IPS-18a (cell line): ENCODE measurements around the gene TLR9.
"Not testable (repeated sequence)": the region's sequence is repeated elsewhere in the genome, so short reads cannot be mapped to it uniquely, and the experiment has no call there.

Experiments
- H3K27ac ChIP-seq: one replicate; pipeline ENCODE4 v1.5.1; 2013; ENCODE audit warnings: low read length
- H3K27me3 ChIP-seq: one replicate; pipeline ENCODE4 v1.6.1; 2013; ENCODE audit warnings: mild to moderate bottlenecking, low read length; ENCODE audit not compliant: control insufficient read depth, insufficient read depth
- H3K36me3 ChIP-seq: one replicate; pipeline ENCODE4 v1.6.1; 2013; ENCODE audit warnings: low read depth, low read length; ENCODE audit not compliant: control insufficient read depth
- H3K4me1 ChIP-seq: one replicate; pipeline ENCODE4 v1.6.1; 2013; ENCODE audit warnings: low read depth, low read length; ENCODE audit not compliant: control insufficient read depth
- H3K4me3 ChIP-seq: one replicate; pipeline ENCODE4 v1.5.1; 2013; ENCODE audit warnings: low read length
- H3K9ac ChIP-seq: one replicate; pipeline ENCODE4 v1.6.1; 2013; ENCODE audit warnings: mild to moderate bottlenecking, low read length, moderate library complexity
- H3K9me3 ChIP-seq: one replicate; pipeline ENCODE4 v1.6.1; 2013; ENCODE audit warnings: low read depth, low read length; ENCODE audit not compliant: control insufficient read depth

Gene TLR9

GRCh38 chr3:52182691-52183090, 42.8 kb downstream of the TLR9 start:
- Histone ChIP-seq H3K4me3 (no peak overlapping the region), H3K4me1 (no peaks in the 10 kb centered on the region), H3K9me3 (no peaks in the 10 kb centered on the region), H3K27ac (no peak overlapping the region), H3K9ac (no peak overlapping the region), H3K27me3 (no peaks in the 10 kb centered on the region), H3K36me3 (no peaks in the 10 kb centered on the region)

- H3K4me1 ChIP-seq: no peaks in the 10 kb centered on the region
- no peaks in the 10 kb centered on the region for H3K9me3 ChIP-seq
- no peaks in the 10 kb centered on the region for H3K27me3 ChIP-seq
- H3K36me3 ChIP-seq: no peaks in the 10 kb centered on the region
- H3K27ac ChIP-seq: no peak overlapping the region
- H3K9ac ChIP-seq: no peak overlapping the region
- H3K4me3 ChIP-seq: no peak overlapping the region
Observed at GRCh38 chr3:52182196-52182595, 43.2 kb downstream of the TLR9 start.

GRCh38 chr3:52181543-52181942, 43.9 kb downstream of the TLR9 start:
- H3K4me3 ChIP-seq: no peak overlapping the region

GRCh38 chr3:52178537-52178936, 46.9 kb downstream of the TLR9 start:
- H3K9ac ChIP-seq: no peak overlapping the region
- H3K9me3 ChIP-seq: no peaks in the 10 kb centered on the region
- H3K4me3 ChIP-seq: no peak overlapping the region
- no peaks in the 10 kb centered on the region for H3K4me1 ChIP-seq
- no peaks in the 10 kb centered on the region for H3K36me3 ChIP-seq
- no peaks in the 10 kb centered on the region for H3K27me3 ChIP-seq
- no peak overlapping the region for H3K27ac ChIP-seq

More at GRCh38 chr3:52181543-52181942, 43.9 kb downstream of the TLR9 start:
- Histone ChIP-seq H3K9me3 (no peaks in the 10 kb centered on the region), H3K27me3 (no peaks in the 10 kb centered on the region), H3K4me1 (no peaks in the 10 kb centered on the region), H3K9ac (no peak overlapping the region), H3K27ac (no peak overlapping the region), H3K36me3 (no peaks in the 10 kb centered on the region)

GRCh38 chr3:52178126-52178525, 47.3 kb downstream of the TLR9 start:
- not testable (repeated sequence) for H3K9me3 ChIP-seq, H3K27me3 ChIP-seq, H3K9ac ChIP-seq, H3K27ac ChIP-seq, H3K4me3 ChIP-seq, H3K36me3 ChIP-seq, H3K4me1 ChIP-seq

- Histone ChIP-seq H3K4me1 (no peaks in the 10 kb centered on the region), H3K9me3 (no peaks in the 10 kb centered on the region), H3K4me3 (no peak overlapping the region), H3K27me3 (no peaks in the 10 kb centered on the region), H3K36me3 (no peaks in the 10 kb centered on the region), H3K27ac (no peak overlapping the region), H3K9ac (no peak overlapping the region)
Observed at GRCh38 chr3:52177701-52178042, 47.8 kb downstream of the TLR9 start.

GRCh38 chr3:52176951-52177700, 48.3 kb downstream of the TLR9 start:
- H3K27ac ChIP-seq: no peak overlapping the region
- no peak overlapping the region for H3K4me3 ChIP-seq
- no peaks in the 10 kb centered on the region for H3K27me3 ChIP-seq
- no peaks in the 10 kb centered on the region for H3K4me1 ChIP-seq
- H3K36me3 ChIP-seq: no peaks in the 10 kb centered on the region
- H3K9ac ChIP-seq: no peak overlapping the region
- no peaks in the 10 kb centered on the region for H3K9me3 ChIP-seq

GRCh38 chr3:52176180-52176752, 49.2 kb downstream of the TLR9 start:
- Histone ChIP-seq H3K9ac (no peak overlapping the region), H3K27me3 (no peaks in the 10 kb centered on the region), H3K27ac (no peak overlapping the region), H3K9me3 (no peaks in the 10 kb centered on the region), H3K36me3 (no peaks in the 10 kb centered on the region), H3K4me3 (no peak overlapping the region), H3K4me1 (no peaks in the 10 kb centered on the region)

GRCh38 chr3:52175416-52176179, 49.8 kb downstream of the TLR9 start:
- Histone ChIP-seq H3K27me3 (no peaks in the 10 kb centered on the region), H3K36me3 (no peaks in the 10 kb centered on the region), H3K4me1 (no peaks in the 10 kb centered on the region), H3K9ac (no peak overlapping the region), H3K27ac (no peak overlapping the region), H3K4me3 (no peak overlapping the region), H3K9me3 (no peaks in the 10 kb centered on the region)

GRCh38 chr3:52174896-52175295, 50.5 kb downstream of the TLR9 start:
- no peak overlapping the region for H3K27ac ChIP-seq
- no peak overlapping the region for H3K9ac ChIP-seq
- no peaks in the 10 kb centered on the region for H3K27me3 ChIP-seq
- no peaks in the 10 kb centered on the region for H3K9me3 ChIP-seq
- H3K4me1 ChIP-seq: no peaks in the 10 kb centered on the region
- no peaks in the 10 kb centered on the region for H3K36me3 ChIP-seq
- H3K4me3 ChIP-seq: no peak overlapping the region

- no peaks in the 10 kb centered on the region for H3K4me1 ChIP-seq
Observed at GRCh38 chr3:52173101-52173500, 52.3 kb downstream of the TLR9 start.

More at GRCh38 chr3:52173101-52173500, 52.3 kb downstream of the TLR9 start:
- no peaks in the 10 kb centered on the region for H3K27me3 ChIP-seq
- no peak overlapping the region for H3K9ac ChIP-seq
- H3K27ac ChIP-seq: no peak overlapping the region
- no peaks in the 10 kb centered on the region for H3K36me3 ChIP-seq
- H3K4me3 ChIP-seq: no peak overlapping the region
- no peaks in the 10 kb centered on the region for H3K9me3 ChIP-seq
